HEK293 (cell line): ENCODE measurements around the gene CTAGE4.
"Not testable (repeated sequence)": the region's sequence is repeated elsewhere in the genome, so short reads cannot be mapped to it uniquely, and the experiment has no call there.

ENCODE experiments used
- GLI4 ChIP-seq: fragments of 450-650 bp; formaldehyde crosslinking; IDR thresholded peaks from 2 replicates; pipeline ENCODE4 v1.5.1; 2016; ENCODE audit warnings: missing biosample characterization, missing genetic modification characterization
- ZNF514 ChIP-seq: fragments of 450-650 bp; formaldehyde crosslinking; IDR thresholded peaks from 2 replicates; pipeline ENCODE4 v1.5.1; 2016; ENCODE audit warnings: missing biosample characterization, missing genetic modification characterization
- ZNF558 ChIP-seq: fragments of 450-650 bp; formaldehyde crosslinking; IDR thresholded peaks from 2 replicates; pipeline ENCODE4 v1.5.1; 2016; ENCODE audit warnings: missing biosample characterization, missing genetic modification characterization

GRCh38 chr7:144198934-144199333, 15.7 kb downstream of the CTAGE4 start:
- not testable (repeated sequence) for TF ChIP-seq GLI4; ZNF514 (tag by site-specific recombination); ZNF558
